A172 (cell line): ENCODE data around the gene KRT16. TPM values are rescaled to one million over a fixed set of nuclear protein-coding genes. Genes with fewer than 3 reads are reported as not detected.
"Not testable (repeated sequence)": the region's sequence is repeated elsewhere in the genome, so short reads cannot be mapped to it uniquely, and the experiment has no call there.

Experiments used
- DNase-seq: peaks from one replicate; pipeline ENCODE4 v3.0.0-alpha.2; 2015; ENCODE audit warnings: low spot score
- total RNA-seq: library from RNA; depleted of rRNA; stranded (reverse); fragments of >200 nt; shearing (Covaris generic); gene quantifications from 2 replicates; pipeline ENCODE4 v1.2.3, GENCODE V29; 2014

The KRT16 gene
- total RNA-seq, 1 experiment from 2014 or later = 0.50 TPM

DNA sequence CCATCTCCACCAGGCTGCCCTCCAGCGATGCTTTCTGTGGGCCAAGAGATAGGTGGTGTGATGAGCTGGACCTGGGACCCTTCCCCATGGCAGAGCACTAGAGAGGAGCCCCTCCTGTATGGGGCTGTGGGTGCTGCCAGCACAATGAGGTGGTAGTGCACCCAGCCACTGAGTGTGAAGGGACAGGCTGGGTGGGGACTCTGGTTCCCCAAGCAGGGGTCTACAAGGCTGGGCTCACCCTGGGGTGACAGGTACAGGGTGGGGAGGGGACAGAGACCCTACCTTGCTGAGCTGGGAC, 15.5 kb upstream of the KRT16 start:
- not testable (repeated sequence) for DNase-seq

DNA sequence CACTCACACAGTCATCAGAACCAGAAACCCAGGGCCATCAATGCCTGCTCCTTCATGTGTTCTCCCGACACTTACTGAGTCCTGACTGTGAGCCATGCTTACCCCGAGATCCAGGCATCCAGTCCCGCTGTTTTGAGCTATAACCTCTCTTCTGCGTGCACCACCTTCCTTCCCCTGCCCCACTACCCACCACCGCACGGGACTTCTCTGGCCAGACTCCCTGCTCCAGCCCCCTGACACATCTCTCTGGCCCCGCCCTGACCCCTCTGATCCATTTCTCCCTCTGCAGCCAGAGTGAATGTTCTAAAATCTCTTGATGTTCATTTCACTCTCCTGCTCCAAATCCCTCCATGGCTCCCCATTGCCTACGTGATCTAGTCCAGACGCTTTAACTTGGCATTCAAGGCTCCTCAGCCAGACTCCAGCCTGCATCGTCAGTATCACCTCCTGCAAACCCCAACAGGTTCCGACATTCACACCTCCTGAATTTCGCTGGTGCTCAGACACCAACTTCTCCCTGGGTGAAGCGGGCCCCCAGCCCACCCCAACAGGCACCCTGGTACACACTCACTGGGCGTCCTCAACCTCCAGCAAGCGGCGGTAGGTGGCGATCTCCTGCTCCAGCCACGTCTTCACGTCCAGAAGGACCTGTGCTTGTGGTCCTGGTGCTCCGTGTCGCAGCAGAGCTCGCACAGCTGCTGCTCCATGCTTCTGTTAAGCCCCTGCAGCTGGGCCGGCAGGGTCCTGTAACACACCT, 14.9 kb upstream of the KRT16 start:
- DNase-seq = no peak

DNA sequence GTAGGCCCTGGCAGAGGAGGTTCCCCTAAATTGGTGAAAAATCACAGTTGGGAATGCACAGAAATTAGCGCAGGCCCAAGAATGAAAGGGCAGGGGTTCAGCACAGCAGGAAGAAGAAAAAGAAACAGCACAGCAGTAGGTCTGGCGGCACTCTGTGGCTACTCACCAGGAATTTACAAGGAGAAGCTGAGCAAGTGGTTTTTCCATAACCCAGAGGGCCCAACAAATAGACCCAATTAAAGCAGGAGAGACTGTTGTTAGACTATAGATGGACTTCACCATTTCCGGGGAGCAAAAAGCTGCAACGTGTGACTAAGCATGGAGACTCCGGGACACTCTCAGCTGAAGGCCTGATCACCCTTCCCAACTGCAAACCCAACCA, 14.3 kb upstream of the KRT16 start:
- DNase-seq = peak; percentile 54

DNA sequence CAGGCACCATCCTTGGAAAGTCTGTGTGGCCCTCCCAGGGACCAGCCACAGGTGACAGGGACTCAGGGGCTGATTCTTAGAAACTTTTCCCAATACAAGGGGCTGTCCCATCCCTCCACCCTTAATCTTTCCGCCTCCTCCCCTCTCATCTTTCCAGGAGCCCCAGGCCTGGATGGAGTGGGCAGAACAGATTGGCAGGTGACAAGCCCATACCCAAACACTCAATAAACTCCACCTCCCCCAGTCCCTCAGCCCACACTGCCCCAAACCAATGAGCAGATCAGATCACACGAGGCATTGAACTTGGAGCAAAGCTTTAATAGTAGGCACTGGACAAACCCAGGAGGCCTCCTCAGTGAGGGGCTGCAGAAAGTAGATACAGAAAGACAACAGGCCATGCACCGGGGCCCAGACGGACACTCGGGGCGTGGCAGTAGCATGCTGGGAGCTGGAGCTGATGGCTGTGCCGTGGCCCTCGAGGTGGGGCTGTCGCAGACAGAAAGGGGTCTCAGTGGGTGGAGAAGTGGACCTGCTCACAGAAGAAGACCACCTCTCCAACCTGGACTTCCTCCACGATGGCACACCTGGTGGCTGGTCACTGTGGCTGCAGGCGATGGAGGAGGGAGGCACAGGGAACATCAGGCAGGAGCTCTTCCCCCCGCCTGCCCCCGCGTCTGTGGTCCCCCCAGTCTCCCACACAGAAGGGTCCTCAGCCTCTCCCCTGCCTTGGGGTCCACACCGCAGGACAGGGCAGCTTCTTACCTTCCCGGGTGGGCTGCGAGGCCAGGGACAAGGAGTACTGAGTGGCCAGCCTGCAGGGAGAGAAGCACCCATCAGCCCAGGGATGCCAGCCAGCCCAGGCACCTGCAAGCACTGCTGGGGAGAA, 13.7 kb upstream of the KRT16 start:
- not testable (repeated sequence) for DNase-seq

DNA sequence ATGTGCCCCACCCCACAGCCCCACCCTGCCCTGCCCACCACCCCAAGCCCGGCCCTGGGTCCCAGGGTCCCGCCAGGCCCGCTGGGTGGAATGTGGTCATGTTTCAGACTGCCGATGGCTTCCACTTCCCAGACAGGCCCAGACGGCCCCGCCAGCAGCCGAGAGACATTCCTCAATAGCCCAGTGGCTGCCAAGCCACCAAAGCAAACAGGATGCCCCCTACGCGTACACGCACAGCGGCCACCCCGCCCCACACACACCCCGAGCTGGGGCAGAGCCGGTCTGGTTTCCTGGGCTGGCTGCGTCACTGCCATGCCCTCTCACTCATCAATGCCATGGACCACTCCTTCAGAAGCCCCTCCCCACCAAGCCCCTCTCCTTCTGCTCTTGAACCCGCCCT, 13.0 kb upstream of the KRT16 start:
- DNase-seq = peak; percentile 35

DNA sequence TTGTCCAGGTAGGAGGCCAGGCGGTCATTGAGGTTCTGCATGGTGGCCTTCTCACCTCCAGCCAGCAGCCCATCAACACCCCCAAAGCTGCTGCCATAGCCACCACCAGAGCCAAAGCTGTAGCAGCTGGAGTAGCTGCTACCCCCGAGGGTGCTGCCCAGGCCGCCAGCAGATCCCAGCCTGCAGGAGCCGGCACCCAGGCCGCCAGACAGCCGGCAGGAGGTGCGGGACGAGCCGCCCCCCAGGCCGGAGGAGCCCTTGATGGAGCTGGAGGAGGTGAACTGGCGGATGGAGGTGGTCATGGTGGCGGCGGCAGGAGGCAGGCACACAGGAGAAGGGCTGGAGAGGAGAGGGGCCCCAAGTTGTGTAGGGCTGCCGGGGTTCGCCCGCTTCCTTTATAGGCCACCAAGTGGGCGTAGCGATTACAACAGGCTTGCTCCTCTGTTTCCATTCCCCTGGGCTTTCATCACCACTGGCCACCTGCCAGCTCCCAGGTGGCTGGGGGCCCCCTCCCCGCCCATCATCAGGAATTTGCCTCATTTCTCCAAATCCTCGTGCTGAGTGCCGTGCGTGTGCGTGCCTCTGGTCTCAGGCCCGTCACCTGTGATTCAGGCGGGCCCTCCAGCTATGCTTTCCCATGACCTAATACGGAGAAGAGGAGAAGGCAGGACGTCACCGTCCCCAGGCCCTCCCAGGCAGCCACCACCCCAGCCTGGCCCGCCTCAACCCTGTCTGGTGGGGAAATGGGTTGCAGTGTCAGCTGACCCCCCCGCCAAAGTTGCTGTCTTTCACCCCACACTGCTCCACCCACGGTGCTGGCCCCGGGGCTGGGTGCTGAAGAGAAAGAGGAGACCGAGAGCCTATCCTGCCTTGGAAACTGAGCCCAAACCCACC, 11.9 kb upstream of the KRT16 start, which contains the start of gene KRT17:
Gene KRT17 (minus strand): TSS at position 368 of the 894 bp plus-strand sequence. CDS start 66 bp downstream, at position 302.
- no peak for DNase-seq

DNA sequence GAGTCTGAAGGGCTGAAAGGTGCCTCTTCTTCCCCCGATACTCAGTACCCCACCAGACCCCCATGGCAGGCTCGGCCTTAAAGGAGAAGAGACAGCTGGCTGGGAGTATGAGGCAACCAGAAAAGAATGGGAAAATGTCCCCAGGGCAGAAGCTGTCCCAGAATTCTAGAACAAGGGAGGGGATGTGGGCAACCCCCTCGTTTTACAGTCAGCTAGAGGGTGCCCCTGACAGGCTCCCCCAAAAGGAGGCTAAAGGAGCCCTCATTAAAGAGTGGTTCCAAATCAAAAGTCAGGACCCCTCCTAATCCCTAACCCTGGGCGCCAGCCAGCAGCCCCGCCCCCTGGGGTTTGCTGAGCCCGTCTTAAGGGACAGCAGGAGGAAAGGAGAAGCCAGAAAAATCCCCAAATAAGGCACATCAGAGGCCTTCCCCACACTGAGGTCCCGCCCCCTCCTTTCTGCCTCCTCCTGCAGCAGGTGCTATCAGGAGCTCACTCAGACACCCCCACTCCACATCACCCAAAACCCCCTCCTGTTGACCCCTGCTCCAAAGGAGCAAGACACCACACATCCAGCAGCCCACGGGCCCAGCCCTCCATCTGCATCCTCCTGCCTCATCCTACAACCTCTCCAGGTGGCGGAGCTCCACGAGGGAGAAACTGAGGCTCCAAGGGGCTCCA, 10.8 kb upstream of the KRT16 start:
- DNase-seq = not testable (repeated sequence)

DNA sequence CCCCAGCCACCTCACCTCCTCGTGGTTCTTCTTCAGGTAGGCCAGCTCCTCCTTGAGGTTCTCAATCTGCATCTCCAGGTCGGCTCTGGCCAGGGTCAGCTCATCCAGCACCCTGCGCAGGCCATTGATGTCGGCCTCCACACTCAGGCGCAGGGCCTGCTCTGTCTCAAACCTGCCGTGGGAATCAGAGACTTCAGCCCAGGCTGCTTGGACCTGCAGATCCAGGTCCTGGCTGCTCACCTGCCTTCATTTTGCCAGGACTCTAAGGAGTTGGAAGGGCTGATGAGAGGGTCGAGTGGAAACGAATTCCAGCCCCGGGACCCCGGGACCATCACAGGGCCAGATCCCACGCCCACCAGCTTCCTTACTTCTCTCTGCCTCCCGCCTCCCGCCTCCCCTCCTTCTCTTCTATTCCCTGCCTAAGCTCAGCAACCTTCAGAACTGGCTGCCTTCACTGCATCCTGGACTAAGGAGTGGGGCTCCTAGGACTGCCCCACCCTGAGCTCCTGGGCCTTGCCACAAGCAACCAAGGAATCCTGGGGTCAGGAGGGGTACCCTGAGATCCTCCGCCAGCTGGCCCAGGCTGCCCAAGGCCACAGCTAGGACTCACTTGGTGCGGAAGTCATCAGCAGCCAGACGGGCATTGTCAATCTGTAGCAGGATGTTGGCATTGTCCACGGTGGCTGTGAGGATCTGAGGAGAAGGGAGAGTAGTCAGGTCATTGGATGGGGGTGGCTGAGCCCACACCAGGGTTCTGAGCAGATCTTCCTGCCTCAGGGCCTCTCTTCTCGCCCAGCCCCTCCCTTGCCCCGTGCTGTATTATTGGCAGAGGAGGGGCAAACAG, 10.0 kb upstream of the KRT16 start:
- DNase-seq = not testable (repeated sequence)

DNA sequence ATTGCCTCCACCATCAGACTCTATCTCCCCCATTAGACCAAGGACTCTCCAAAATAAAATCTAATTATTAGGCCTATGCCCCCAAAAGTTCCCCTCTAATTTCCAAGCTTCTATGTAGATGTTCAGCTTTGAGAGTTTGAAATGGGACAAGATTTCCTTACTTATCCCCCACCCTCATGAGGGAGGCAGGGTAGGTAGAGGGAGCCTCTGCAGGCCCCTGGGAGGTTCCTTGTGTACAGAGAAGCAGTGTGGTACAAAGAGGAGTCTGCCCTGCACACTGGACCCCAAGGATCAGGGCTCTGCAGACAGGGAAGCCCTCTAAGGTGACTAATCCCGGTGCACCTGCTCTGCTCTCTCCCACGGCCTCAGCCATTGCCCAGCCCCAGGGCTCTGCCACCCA, 9.3 kb upstream of the KRT16 start:
- DNase-seq = no peak

DNA sequence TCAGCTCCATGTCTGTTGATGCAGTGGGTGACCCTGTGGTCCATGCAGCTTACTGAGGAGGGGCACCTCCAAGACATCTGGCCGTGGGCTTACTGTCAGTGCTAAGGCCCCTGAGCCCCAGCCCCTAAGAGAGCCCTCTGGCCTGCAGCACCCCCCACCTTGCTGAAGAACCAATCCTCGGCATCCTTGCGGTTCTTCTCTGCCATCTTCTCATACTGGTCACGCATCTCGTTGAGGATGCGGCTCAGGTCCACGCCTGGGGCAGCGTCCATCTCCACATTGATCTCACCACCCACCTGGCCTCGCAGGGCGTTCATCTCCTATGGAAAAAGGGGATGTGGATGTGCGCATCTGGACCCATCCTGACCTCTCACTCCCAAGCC, 8.9 kb upstream of the KRT16 start:
- not testable (repeated sequence) for DNase-seq

DNA sequence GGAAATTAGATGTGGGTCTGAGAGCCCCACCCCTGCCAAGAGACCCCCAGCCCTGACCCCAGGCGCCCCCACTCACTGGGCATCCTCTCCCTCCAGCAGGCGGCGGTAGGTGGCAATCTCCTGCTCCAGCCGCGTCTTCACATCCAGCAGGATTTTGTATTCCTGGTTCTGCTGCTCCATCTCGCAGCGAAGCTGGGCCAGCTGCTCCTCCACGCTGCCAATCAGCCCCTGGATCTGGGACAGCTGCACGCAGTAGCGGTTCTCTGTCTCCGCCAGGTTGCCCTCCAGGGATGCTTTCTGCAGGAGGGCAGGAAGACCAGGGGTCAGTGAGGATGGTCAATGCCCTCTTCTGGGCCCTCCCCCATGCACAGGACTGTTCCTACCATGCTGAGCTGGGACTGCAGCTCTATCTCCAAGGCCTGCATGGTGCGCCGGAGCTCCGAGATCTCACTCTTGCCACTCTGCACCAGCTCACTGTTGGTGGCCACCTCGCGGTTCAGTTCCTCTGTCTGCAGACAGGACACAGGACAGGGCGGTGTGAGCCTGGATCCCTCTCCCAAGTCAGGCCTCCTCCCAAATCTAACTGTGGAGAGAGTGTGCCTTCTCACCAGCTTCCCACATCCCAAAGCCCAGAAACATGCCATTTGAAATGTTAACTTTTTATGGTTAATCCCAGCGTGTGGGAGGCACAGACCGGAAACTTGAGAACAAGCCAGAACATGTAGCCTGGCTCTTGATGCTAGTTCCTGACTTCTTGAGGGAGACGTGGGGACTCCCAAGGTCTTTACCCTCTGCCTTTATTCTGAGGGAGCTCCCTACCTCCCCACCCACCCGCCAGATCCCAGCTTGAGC, 8.2 kb upstream of the KRT16 start:
- no peak for DNase-seq

DNA sequence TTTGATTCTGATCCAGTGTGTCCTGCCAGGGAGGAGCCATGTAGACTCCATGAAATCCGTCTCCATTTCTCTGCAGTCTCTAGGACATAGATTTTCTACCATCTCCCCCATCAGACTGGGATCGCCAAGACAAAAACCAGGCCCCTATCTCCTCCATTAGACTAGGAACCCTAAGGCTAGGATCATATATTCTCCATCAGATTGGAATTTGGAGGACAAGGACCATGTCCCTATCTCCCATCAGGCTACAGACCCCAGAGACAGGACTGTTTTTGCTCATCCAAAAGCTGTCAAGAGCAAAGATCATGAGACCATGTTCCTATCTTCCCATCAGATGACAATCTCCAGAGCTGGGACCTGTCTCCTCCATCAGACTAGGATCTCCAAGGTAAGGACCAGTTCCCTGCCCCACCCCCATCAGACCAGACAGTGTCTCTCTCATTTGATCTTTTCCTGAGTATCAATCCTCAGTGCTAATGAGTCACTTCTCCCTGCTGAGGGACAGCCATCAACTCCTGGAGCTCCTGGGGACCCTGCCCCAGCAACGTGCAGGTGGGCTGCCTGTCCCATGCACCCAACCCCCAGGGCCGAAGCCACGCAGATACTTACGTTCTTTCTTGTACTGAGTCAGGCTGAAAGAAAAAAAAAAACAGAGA, 7.5 kb upstream of the KRT16 start:
- DNase-seq = not testable (repeated sequence)

DNA sequence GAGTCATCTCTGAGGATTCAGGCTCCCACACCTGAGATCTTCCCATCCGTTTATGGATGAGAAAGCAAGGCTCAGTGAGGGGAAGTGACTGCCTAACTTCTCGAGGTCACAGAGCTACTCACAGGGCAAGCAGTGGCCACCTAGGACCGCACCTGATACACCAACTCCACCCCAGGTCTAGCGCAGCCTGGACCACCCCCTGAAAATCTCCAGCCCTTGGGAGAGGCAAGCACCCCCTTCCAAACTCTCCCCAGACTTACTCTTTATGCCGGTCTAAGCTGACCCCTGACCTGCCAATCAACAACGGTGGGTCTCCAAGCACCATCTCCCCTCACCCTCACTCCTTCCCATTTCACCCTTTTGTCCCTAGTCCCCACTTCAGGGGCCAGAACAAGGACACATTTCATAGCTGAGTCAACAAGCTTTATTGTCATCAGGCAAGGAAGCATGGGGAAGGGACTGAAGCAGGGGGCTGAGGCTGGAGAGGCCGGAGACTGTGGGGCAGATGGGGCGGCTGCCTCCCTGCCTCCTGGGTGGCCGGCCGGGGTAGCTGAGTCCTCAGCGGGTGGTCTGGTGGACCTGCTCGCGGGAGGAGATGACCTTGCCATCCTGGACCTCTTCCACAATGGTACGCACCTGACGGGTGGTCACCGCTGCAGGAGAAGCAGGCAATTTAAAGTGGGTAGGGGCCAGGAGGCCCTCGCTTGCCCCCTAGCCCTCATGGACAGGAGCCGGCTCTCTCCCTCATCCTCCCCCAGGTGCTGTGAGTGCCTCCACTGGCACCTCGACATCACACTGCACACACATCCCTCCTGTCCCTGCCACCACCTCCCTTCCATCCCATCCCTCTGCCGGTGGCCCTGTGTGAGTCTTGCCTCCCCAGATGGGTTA, 6.7 kb upstream of the KRT16 start:
- DNase-seq = no peak

DNA sequence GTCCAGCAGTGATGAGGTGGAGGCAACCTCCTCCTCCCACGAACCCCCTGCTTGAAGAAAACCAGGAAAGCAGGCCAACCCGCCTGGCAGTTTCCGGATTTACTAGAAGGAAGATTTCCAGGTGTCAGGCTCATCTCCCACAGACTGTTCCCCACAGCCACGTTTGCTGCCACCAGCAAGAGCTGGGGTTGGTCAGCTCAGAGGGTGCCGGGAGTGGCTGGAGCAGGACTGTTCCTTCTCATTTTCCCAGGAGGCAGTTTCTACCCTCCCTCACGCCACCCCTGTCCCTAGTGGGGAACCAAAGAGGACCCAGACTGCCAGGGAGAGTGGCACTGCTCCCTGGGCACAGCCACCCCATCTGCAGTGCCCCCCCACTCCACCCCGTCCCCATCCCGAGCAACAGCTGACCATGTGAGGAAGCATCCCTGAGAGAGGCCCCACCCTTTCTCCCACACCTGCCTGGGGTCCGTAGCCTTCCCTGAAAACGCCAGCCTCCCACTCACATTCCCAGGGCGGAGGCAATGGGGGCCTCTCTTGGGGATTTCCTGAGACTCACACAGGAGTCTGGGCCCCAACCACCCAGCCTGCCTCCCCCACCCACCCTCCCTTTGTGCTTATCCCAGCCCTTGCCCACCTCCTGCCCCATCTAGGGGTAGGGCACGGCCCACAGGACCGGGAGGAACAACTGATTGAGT, 5.9 kb upstream of the KRT16 start:
- DNase-seq = no peak

DNA sequence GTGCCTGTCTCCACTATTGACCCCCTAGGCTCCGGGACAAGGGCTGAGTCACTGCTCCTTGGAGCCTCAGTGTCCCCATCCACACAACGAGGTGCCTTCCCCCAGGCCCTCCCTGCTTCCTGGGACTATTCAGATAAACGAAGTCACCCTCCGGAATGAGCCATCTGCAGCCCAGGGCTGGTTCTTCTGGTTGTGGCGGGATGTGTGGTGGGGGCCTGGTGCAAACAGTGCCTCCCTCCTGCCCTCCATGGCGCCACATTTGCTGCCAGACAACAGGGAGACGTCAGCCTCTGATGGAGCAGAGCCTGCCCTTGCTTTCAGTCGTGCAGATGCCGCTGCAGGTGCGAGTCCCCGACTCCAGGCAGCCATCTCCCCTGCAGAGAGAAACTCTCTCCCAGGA, 5.1 kb upstream of the KRT16 start:
- DNase-seq = no peak

DNA sequence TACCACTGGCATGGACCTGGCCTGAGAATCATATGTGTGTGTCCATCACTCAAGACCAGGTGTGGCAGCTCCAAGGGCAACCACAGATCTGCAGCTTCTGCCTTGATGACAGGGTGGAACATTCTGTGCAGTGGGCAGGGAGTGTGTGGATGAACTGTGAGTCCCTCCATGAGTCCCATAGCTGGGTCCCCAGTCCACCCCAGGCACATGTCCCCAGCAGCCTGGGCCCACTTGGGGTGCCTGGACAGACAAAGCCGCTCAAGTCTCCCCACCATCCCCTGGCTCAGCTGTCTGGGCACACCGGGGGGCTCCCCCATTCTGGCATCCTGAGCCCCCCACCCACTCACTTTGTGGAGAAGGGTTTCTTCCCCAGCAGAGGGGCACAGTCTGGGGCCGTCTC, 4.6 kb upstream of the KRT16 start:
- no peak for DNase-seq

DNA sequence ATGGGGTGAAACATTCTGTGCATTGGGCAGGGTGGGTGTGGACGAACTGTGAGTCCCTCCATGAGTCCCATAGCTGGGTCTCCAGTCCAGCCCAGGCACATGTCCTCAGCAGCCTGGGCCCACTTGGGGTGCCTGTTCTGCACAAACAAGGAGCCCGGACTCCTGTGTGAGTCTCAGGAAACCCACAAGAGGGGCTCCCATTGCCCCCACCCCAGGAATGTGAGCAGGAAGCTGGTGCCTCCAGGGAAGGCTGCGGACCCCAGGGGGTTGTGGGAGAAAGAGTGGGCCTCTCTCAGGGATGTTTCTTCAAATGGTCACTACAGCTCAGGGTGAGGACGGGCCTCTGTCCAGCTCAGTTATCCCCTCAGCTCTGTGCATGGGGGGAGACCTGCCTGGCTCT, 3.9 kb upstream of the KRT16 start:
- not testable (repeated sequence) for DNase-seq
